Endothelial cell of umbilical vein (primary cell): ENCODE results near the gene SIRT2.

Experiments used
- POLR2AphosphoS5 ChIP-seq: IDR thresholded peaks from 2 replicates; pipeline ENCODE4 v1.6.1; 2012; ENCODE audit warnings: low read depth, mild to moderate bottlenecking, control low read depth, low read length, moderate library complexity; ENCODE audit not compliant: insufficient read depth
- TF ChIP-seq, protein P1 (sequence below), 2 donors: IDR thresholded peaks; 1 replicate in 1 of 2; 2 replicates in 1 of 2; pipeline ENCODE4 v1.5.1; 2011; ENCODE audit warnings: low read length in 2 of 2, mild to moderate bottlenecking in 2 of 2, moderate library complexity in 2 of 2, control low read depth in 1 of 2, inconsistent platforms in 1 of 2, low read depth in 1 of 2; ENCODE audit not compliant: insufficient read depth in 1 of 2; ENCODE audit errors: extremely low read depth in 1 of 2
- TF ChIP-seq, protein P2 (sequence below): IDR thresholded peaks from 2 replicates; pipeline ENCODE4 v1.6.1; 2011; ENCODE audit not compliant: insufficient read depth, insufficient read length

DNA sequence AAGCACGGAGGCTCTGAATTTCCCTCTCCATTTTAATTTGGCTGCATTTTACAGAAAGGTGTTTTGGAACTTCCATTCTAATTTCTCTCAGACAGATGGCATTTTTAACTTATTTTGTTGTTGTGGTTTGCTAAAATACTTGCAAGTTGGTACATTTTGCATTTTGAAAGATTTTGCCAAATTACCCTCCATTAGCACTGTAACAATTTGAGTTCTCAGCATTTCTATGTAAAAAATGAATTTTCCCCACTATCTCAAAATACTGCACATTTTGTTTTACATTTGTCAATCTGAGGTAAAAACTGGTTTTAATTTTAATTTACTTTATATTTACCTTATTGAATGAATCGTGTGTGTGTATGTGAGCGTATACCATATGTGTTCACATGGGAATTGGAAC lies 42.6 kb downstream of the SIRT2 start:
- no peak for TF ChIP-seq POLR2AphosphoS5
- TF ChIP-seq, protein P1, sequence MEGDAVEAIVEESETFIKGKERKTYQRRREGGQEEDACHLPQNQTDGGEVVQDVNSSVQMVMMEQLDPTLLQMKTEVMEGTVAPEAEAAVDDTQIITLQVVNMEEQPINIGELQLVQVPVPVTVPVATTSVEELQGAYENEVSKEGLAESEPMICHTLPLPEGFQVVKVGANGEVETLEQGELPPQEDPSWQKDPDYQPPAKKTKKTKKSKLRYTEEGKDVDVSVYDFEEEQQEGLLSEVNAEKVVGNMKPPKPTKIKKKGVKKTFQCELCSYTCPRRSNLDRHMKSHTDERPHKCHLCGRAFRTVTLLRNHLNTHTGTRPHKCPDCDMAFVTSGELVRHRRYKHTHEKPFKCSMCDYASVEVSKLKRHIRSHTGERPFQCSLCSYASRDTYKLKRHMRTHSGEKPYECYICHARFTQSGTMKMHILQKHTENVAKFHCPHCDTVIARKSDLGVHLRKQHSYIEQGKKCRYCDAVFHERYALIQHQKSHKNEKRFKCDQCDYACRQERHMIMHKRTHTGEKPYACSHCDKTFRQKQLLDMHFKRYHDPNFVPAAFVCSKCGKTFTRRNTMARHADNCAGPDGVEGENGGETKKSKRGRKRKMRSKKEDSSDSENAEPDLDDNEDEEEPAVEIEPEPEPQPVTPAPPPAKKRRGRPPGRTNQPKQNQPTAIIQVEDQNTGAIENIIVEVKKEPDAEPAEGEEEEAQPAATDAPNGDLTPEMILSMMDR (IDR thresholded peaks at IDR 0.05; ENCODE audit: extremely low read depth in 1 of 2, insufficient read depth in 1 of 2, low read depth in 1 of 2, low read length in 2 of 2): no peak
- TF ChIP-seq, protein P2, sequence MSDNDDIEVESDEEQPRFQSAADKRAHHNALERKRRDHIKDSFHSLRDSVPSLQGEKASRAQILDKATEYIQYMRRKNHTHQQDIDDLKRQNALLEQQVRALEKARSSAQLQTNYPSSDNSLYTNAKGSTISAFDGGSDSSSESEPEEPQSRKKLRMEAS: no peak
